Measurements from ENCODE around the gene SFT2D1.

The SFT2D1 gene

DNA sequence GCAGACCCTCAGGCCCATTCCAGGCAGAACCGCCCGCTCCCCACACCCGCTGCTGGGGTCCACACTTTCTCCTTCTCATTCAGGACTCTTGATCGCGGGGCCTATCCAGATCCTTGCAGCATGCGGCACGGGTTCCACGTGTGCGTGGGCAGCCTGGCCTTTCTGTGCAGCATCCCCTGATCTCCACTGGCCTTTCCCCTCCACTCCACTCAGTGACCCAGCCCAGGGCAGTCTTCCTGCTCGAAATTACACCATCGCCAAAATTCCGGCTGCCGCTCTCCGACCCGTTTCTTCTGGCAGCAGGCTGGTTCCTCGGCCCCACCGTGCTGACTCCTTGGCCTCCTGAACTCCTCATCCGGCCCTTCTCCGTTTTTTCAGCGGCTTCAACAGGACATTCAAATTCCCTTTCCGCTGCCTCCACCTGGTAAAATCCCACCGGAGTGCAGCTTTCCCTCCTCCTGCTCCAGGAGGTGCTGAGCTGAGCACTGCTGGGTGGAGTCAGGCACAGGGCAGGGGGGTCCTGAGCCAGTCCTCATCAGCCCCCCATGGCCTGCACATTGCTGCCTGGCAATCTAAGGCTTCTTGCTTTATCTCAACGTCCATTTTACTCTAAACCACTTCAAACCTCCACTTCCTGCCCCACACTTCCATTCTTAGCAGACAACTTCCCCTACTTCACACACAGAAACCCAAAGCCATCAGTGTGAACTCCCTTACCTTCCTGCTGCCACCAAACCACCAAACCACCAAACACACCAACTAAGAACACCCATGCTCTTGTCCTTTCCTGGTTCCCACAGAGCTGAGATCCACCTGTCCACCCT lies 9.0 kb downstream of the SFT2D1 start:
- no peak for DNase-seq (ENCODE audit: low read depth)

DNA sequence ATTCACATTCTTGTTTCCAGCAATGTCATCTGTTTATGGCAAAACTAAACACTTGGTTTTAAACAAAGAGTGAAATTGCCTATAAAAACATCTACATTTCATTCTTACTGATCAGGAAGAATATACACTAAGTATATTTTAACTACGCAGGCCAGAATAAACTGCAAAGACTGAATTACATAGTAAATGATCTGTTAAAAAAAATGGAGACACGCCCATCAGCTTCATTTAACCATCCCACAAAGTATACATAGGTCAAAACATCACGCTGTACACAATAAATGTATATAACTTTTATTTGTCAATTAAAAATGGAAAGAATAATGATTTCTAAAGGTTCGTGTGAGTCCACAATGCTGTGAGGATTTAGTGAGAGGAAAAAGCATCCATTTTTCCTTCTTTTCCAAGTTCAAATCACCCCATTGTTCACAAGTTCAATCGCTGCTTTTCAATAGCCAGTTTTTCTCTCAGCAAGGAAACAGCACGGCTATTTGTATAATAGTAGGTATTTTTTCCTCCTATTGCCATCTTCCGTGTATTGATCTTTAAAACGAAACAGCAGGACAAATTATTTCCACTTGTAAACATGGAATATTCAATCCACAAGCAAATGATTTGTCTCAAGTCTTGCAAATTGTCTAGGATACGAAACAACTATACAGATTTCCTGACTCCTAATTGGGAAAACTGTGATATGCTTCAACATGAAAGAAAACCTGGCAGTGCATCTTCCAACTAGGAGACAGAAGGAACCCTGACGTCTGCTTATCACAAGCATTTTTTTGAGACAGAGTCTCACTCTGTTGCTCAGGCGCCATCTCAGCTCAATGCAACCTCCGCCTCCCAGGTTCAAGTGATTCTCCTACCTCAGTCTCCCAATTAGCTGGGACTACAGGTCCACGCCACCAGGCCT lies 10.6 kb downstream of the SFT2D1 start:
- no peak for DNase-seq (ENCODE audit: low read depth)

DNA sequence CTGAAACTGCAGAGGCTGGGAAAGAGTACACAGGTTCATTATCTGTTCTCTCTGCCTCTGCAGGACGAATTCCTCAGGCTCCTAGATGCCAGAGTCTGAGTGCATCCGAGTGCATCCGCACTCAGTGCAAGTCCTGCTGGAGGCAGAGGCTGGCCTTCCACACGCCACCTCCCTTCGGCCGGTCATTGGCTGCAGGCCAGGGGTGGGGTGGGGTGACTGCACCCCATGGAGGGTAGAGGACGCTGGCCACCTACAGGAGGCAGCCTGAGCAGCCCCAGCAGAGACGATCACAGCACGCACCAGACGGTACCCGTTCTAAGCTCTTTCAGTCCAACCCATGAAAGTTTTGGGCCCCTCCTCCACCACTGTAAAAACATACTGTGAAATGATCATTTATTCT lies 11.7 kb downstream of the SFT2D1 start:
- DNase-seq (ENCODE audit: low read depth) = no peak

DNA sequence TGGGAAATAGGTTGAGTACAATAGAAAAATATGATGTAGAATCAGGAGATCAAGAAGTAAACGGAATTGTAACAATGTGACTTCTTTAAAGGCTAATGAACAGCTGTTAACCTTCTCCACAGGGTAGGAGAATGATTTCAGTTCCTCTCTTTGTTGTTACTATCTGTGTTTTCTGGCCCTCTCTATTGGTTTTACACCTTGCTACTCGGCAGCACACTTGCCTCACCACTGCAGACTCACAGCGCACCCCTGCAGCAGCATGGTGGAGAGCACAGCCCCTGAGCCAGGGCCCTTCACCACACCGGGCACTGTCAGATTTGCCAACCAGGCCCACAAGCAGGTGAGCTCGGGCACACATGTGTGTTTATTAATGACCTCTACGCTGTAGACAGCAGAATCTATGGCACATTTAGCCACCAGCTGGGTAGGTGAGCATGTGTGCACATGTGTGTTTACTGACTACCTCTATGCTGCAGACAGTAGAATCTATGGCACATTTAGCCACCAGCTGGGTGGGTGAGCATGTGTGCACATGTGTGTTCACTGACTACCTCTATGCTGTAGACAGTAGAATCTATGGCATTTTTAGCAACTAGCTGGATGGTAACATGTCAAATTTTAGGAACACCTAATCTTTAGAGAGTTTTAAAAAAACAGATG lies 16.8 kb downstream of the SFT2D1 start:
- DNase-seq (ENCODE audit: low read depth) = no peak

DNA sequence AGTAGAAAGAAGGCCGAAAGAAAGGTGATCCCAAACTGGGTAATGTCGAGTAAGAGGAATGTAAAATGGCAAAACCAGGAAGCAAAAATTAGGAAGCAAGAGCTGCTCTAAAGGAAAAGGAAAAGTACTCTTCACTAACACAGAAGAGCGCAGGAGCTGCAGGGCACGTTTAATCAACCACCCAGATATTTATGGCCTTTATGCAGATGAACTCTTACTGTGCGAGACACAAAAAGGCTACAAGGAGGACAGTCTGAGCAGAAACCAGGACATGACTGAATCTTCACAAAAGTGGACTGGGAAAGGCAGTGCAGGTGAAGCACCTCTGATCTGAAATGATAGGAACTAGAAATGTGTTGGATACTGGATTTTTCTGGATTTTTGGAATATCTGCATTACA lies 18.9 kb downstream of the SFT2D1 start:
- no peak for DNase-seq (ENCODE audit: low read depth)

DNA sequence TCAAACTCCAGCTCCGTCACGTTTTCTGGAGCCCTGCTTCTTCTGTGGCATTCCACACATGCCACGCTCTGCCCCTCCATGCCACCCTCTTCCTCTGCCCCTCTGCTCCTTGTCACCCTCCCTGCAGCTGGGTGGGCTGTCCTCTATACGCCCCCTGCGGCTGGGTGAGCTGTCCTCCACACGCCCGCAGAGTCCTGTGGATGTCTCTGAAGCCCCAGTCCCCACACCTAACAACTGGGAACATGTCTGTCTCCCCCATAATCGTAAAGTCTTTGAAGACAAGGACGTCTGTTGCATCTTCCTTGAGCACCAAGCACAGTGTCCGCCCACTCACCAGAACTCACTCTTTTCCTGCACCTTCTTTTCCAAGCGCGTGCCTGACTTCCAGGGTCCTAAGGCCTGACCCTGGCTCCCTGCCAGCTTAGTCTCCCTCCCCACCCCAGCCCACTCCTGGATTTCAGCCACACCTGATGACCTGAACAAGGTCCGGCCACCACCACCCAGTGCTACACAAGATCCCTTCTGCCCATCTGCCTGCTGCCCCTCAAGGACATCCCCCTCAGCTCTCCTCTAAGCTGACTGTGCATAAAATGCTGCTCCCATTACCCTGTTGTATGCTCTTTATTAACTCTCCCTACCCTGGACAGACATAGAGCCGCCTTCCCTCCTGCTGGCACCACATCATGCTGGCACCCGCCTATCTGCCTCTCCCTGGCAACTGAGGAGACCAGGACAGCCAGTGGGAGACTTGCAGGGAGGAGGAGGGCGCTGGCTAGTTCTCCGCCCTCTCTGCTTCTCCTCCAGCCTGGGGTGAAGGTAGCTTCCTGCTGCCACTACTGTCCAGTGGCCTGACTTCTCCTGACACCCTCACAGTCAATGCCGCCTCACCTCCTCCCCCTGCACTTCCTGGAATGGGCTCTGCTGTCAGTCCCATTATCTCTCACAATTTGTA lies 23.4 kb downstream of the SFT2D1 start:
- DNase-seq (ENCODE audit: low read depth) = no peak

DNA sequence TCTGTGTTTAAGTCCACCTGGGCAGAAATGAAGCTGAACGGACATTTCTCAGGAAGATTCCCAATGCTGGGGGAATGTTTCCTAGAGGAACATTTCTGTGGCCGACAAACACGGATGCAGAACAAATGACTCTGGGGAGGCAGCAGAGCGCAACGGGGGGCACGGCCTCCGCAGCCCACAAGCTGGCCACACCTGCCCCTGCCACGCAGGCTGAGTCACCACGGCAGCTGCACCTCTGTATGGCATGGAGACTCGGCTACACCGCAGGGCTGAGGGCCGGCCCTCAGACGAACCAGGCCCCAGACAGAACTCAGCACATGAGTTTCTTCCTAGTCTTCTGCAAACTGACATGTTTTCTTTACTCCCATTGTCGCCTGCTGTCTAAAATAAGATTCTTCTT lies 24.1 kb downstream of the SFT2D1 start:
- DNase-seq (ENCODE audit: low read depth) = no peak

DNA sequence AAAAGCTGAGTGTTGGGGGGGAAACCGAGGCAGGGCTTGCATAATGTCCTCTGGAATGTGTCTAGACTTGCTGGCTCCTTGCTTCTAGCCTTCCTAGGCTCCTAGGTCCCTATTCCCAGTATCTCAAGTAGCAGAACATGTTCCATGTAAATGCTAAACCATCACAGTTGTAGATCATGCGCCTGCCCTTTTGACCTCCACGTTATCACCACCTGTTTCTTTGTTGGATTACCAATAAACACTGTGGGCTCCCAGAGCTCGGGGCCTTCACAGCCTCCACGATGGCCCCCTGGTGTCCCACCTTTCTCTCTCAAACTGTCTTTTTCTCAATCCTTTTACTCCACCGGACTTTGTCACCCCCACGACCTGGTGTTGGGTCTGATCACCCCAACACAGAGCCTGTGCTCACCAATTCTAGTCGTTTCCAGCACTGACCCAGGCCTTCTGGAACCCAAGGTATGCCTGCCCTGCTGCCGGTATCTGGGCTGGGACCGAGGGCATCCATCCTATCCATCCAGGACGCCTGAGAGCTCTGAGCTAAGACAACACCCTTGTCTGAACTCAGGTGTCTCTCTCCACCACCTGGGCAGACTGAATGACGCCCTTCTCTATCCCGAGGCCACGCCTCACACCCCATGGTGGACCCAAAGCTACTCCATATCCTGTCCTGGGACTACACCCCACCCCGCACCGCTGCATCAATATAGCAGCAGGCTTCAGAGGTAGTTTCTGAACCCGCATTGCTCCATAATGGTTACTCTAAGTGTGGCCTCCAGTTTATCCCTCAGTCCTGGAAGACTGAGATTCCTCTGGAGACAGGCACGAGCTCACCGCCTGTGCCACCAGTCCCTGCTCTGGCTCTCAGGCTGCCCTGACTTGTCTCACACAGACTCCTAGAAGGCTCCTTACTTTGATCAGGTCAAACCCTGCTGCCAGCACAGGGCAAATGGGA lies 24.8 kb downstream of the SFT2D1 start:
- DNase-seq (ENCODE audit: low read depth) = no peak

DNA sequence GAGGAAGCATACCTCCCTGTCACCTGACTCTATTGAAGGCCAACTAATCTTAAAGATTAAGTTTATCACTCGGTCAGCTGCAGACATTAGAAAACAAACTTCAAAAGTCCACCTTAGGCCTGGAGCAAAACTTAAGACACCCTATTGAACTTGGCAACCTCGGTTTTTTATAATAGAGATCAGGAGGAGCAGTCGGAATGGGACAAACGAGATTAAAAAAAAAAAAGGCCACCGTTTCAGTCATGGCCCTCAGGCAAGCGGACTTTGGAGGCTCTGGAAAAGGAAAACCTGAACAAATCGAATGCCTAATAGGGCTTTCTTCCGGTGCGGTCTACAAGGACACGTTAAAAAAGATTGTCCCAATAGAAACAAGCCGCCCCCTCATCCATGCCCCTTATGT lies 26.9 kb downstream of the SFT2D1 start:
- no peak for DNase-seq (ENCODE audit: low read depth)

DNA sequence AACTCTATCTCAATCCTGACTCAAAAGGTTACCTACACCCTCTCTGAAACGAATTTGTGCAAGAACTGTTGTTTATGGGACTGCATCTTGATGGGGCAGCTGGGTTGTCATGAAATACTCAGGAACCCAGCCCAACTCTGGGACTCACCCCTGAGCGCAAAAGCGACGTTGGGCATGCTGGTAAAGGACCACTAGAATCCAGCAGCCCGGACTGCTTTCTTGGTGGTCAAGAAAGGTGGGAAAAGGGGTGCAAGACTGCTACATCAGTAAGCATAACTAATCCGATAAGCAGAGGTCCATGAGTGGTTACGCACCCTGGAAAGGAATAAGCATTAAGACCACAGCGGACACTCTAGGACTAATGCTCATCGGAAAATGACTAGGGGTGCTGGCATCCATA lies 27.9 kb downstream of the SFT2D1 start:
- DNase-seq (ENCODE audit: low read depth) = no peak

DNA sequence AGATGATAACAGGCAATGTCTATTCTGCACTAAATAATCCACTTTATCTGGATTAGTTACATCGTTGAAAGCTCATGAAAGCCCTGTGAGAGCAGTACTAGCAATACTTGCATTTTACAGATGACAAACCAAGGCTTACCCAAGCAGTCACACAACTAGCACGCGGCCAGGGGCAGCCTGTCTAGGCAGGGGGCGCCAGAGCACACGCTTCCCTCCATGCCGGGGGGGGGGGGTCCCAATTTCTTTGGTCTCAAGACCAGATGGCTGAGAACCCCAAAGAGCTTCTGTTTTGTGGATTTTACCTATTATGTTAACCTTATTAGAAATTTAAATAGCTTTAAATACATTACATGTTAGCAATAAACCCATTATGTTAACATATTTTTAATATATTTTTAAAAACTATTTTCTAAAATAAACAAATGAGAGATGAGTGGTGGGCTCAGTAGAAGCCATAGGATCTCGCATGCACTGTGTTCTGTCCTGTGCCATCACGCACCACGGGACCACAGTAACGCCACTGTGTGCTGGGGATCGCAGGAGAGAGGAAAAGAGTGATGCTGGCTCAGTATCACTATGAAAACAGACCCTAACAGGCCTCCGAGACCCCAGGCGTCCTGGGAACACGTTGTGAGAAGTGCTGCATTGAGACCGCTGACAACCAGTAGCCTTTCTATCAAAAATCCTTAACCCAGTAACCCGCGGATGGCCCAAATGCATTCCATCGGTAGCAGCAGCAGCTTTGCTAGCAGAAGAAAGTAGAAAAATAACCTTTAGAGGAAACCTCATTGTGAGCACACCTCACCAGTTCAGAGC lies 28.9 kb downstream of the SFT2D1 start:
- DNase-seq (ENCODE audit: low read depth) = peak; percentile 19

DNA sequence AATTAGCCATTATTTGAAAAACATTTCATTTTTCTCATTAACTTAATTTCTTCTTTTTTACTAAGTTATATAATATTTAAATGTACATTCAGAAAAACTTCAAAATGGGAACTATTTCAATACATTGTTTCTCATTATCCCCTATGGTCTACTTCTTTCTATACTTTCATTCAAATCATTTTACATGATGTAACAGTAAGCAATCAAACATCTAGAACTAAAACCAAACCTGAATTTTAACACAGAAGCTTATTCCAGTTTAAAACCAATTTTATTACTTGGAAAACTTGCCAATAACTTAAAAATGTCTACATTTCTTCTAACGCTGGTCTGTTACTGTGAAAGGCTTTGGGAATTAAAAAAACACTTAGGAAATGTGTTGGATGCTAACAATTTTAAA lies 29.5 kb downstream of the SFT2D1 start:
- no peak for DNase-seq (ENCODE audit: low read depth)

DNA sequence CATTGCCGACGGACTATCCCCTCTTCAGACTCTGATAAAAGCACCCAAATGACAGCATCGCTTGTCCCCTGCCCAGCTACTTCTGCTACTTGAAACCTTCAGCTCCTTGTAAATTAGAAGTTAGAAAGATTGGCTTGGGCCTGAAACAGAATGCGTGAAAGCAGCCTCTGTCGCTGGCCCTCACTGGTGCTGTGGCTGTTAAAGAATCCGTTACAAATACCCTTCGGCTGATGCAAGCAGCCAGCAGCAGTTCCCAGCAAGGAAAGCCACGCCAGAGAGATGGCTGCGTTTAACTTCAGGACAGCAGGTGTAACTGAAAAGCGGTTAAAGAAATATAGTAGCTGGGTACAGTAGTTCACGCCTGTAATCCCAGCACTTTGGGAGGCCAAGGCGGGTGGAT lies 31.7 kb downstream of the SFT2D1 start:
- no peak for DNase-seq (ENCODE audit: low read depth)

DNA sequence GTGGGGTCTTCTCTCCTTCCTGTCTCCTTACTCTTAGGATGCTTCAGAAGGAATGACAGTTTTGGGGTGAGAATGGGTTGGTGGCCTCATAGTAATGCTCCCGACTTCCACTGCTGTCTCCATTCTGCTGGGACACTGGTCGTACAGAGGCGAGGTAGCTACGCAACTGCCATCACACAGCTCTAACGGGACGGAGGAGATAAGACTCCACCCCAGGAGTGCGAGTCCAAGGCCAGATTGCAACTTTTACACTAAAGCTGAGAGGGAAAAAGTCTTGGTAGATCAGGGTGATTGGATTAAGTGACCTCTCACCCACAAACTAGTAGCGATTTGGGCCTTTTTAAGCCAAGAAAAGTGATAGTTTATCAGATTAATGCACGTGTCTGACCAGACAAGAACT lies 32.4 kb downstream of the SFT2D1 start:
- no peak for DNase-seq (ENCODE audit: low read depth)

DNA sequence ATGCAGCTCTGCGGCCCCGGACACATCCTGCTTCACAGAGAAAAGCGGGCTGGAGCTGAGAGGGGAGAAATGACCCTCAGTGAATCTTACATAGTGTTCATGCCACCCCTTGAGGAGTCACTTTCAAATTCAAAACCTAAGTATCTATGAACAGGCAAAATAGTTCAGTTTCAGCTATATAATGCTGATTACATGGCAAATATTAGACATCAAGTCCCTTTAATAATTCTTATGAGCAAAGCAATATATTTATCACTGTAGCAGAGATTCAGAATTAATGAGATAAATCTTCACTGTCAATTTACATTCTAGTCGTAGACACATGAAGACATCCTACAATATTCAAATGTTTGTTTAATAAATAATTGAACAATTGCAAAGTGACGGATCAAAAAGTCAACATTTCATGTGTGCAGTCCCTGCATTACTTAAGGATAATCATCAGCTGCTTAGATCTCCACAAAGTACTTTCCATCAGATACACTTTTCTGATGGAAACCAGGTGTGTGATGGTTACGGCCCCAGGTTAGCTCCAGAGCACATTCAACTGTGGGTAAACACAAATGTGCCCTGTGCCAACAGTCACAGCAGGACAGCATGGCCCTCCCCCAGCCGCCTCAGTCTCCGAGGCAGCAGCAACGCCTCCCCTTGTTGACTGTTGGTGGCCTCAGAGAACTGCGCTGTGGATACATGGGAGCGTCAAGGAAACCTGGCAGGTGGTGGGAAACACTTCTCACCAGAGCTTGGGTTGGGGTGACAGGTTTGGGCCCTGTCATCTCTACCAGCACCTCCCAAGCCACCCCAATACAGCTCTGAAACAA lies 33.4 kb downstream of the SFT2D1 start:
- DNase-seq (ENCODE audit: low read depth) = no peak

DNA sequence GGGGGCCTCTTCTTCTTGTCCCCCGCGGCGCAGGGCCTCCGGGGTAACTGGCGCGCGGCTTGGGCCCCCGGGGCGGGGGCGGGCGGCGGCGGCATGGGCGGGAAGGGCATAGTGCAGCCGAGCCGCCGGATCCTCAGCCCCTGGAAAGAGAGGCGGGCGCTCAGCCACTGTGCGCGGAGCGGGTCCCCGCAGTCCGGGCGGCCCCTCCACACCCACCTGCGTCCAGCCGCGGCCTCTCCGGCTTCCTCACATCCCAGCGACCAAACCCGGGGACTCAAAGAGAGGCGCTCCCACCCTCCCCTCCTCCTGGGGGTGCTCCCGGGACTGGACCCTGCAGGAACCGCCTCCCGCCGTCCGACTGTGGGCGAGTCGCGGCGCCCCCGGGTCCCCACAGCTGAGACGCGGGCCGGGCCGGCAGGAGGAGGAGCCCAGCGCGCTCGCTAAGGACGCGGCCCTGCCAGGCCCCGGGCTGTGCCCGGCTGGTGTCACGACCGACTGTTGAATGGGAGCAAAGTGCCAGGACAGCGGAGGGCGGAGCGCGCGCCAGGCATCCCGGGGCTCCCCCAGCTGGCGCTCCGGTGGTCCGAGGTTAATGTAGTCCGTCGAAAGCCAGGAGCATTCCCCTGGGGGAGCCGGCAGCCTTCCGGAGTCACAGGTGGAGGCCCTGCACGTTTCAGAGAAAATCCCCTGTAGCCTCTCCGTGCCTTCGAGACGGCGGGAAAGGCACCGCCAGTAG lies 34.1 kb downstream of the SFT2D1 start, which contains the start of gene PRR18:
Gene PRR18 (minus strand): TSS at position 360 of the 736 bp plus-strand sequence. CDS start 250 bp downstream, at position 110.
- no peak for DNase-seq (ENCODE audit: low read depth)
